Right lung (tissue), 5 donors: ENCODE results near the gene PRMT5. TPM values are rescaled to one million over a fixed set of nuclear protein-coding genes. Genes with fewer than 3 reads are reported as not detected.
"Not testable (repeated sequence)": the region's sequence is repeated elsewhere in the genome, so short reads cannot be mapped to it uniquely, and the experiment has no call there.

ENCODE experiments used
- DNase-seq, 2 donors: peaks; one replicate each; pipeline ENCODE4 v3.0.0-alpha.2; 2013
- polyA plus RNA-seq, 5 donors: library from polyadenylated mRNA; unstranded; fragments of 120-200 nt; gene quantifications; one replicate each; pipeline versions ENCODE4 v1.2.1 to v1.2.3, GENCODE V29; 2013; ENCODE audit warnings: inconsistent platforms in 1 of 5, low replicate concordance in 1 of 5; ENCODE audit not compliant: insufficient read length in 5 of 5, insufficient read depth in 1 of 5

PRMT5 gene
- polyA plus RNA-seq, 5 donors, result 115 to 129 (median 123) TPM

DNA sequence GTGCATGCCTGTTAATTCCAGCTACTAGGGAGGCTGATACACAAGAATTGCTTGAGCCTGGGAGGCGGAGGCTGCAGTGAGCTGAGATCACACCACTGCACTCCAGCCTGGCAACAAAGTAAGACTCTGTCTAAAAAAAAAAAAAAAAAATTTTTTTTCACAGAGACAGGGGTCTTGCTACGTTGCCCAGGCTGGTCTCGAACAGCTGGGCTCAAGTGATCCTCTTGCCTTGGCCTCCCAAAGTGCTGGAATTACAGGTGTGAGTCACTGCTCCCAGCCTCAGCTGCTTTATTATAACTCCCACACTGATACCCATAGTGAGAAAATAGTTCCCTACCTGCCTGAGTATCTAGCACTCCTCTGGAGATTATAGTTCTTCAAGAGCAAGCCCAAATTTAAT is 16.5 kb upstream of the PRMT5 start:
- no peak for DNase-seq

DNA sequence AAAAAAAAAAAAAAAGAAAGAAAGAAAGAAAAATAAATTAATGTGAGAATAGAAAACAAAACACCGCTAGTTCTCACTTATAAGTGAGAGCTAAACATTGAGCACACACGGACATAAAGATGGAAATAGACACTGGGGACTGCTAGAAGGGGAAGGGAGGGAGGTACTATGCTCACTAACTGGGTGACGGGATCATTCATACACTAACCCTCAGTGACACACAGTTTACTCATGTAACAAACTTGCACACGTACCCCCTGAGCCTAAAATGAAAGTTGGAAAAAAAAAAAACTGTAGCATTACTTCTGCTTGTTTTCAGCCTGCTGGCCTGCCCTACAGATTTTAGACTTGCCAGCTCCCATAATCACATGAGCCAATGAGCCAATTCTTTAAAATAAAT is 10.5 kb upstream of the PRMT5 start:
- no peak for DNase-seq

DNA sequence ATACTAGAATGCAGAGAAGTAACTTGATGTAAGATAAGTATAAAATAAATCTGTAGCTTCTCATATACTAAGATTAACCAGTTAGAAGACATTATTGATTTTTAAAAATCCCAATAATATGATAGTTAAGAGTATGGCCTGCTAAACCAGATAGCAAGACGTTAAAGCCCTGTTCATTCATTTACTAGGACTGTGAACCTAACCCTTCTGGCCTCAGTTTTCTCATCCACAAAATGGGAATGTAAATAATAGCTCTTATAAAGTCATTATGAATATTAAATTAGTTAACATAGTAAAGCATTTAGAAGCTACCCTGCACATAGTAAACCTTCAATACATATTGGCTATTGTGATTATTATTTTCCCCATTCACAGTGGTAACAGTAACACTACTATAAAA is 6.0 kb upstream of the PRMT5 start:
- DNase-seq, result no peak

DNA sequence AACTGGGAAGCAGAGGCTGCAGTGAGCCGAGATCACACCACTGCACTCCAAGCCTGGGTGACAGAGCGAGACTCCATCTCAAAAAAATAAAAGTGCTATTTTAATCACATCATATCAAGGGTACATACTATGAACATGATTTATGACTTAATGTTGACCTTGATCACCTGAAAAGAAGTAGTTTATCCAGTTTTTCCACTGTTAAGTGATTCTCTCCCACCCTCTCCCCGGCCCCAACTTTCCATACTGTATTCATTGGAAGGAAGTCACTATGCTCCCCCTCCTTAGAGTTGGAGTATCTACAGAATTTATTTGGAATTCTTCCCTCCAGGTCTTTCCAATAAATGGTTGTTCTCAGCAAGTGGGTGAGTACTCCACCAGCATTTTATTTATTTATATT is 3.0 kb upstream of the PRMT5 start:
- DNase-seq, result peak in 1 of 2 donors; percentile 35

DNA sequence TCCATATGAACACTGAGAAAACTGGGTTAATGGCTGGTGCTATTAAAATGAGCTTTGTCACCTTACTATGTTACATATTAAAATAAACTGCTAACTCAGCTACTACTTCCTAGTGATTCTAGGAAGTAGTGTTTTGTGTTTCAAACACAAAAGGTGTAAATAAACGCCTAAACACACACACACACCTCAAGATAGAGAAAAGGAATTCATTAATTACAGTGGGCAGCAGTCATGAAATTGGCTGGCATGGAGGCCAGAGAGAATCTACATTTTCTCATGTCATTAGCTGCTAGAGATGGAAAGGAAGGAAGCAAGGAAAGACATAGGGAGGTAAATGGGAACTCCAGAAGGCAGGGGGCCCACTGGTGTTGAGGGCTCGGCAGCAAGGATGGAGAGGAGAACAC is 787 bp upstream of the PRMT5 start:
- DNase-seq, result no peak

DNA sequence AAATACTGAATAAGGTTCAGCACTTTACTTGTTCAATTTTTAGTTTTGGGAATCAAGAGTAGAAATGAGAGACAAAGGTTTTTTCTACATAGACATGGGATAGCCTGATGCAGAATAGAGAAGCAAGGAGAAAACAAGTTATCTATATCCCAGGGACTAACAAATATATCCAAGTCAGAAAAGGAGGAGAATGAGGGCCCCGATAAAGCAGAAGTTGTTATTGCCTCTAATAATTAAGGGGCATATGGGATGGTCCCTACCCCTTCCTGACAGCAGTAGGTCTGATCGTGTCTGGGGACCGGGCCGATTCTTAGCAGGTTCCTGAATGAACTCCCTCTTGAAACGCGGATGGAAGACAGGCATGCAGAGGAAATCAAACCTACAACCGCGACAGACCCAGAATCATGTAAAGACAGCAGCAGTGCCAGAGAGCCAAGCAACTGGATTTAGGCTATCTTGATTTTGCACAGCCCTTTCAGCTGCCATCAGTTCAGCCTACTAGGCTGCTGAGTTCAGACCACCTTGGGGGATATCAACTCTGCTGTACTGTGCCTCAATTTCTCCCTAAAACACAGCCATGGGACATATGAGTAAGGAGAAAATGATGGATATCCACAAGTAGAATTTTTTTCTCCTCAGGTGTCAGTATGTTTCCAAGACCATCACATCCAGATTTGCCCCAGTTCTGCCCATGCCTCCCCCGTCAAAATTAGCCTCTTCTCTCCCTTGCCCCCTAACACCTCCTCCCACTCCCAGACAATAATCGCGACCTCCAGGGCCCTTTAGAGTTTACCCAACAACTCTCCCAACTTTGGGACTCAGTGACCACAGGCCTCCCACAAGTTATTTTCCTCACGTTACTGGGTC is 706 bp downstream of the PRMT5 start:
- no peak for DNase-seq

DNA sequence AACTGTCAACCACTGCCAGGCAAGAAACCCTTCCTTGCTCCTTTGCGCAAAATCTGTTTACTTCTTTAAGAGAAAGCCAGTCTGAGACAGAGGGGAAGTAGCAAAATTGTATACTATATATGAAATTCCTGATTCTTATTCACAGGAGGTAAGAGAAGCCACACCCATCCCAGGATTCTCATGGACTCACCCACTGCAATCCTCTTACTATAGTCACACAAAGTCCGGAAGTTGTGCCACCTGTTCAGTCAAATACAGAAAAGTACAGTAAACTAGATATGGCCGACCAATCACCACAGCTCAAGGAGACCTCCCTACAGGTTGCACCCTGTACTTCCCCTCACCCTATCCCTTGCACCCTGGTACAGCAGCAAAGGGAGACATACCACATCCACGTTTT is 2.9 kb downstream of the PRMT5 start:
- no peak for DNase-seq

DNA sequence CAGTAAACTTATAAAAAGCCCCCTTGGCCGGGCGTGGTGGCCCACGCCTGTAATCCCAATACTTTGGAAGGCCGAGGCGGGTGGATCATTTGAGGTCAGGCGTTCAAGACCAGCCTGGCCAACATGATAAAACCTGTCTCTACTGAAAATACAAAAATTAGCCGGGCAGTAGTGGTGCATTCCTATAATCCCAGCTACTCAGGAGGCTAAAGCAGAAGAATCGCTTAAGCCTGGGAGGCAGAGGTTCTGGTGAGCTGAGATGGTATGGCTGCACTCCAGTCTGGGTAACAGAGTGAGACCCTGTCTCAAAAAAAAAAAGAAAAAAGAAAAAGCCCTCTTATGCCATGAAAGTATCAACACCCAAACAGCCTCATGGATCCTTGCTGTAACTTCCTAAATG is 3.7 kb downstream of the PRMT5 start:
- no peak for DNase-seq

DNA sequence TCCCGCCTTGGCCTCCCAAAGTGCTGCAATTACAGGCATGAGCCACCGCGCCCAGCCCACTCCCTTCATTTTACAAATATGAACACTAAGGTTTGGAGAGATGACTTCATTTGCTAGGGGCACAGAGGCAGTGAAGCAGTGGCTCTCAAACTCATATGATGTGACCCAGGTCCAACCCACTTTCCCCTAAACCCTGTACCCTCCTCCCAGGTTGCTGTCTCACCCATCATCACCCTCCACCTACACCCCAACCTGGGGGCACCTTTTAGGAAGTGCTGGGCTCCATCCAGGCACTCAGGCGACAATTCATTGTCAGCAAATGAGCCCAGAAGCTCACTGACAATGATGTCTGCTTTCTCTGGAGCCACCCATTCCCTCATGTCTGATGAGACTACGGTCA is 5.4 kb downstream of the PRMT5 start:
- DNase-seq, result no peak

DNA sequence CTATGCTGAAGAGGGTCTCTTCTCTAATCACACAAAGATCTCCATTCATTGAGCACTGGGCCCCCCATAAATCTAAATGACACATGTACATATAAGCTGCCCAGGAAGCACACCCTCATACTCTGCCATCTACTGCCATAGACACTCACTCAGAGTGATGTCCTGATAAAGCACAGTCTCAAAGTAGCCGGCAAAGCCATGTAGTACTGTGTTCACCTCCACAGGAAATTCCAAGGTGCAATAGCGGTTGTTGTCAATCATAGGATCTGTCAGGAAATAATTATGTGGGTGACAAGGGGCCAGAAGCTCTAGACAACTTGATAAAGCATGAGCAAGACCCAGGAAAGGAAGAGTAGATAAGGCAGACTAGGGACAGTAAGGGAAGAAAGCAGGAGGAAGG is 6.9 kb downstream of the PRMT5 start:
- DNase-seq, result no peak

DNA sequence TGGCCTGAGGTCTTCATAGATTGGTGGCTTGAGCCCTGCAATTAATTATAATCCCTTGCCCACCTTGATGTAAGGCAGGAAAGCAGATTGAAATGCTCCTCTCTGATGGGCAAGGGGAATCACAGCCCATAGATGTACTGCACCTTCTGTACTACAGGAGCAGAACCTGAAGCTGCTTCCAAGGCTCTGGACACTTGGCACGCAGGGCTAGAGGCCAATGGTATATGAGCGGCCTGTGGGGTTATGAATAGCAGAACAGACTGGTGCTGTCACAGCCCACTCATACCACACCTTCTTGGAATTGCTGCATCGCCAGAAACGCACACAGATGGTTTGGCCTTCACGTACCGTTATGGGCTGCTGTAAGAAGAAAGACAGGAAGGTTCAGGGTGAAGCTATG is 8.5 kb downstream of the PRMT5 start:
- DNase-seq, result no peak

DNA sequence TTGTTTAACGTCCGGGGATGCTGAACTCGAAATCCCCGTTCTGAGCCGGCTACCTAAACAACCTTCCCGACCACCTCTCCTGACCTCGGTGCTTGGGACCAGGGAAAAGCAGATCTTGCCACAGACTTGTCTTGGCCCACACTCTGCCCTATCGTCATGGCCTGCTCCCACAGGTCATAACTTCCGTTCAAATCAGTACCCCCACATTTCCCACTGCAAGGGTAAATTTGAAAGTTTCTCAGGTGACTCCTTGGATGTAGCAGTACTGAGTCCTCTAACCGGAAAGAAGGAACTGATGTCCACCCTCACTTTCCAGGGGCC is 9.6 kb downstream of the PRMT5 start:
- no peak for DNase-seq

DNA sequence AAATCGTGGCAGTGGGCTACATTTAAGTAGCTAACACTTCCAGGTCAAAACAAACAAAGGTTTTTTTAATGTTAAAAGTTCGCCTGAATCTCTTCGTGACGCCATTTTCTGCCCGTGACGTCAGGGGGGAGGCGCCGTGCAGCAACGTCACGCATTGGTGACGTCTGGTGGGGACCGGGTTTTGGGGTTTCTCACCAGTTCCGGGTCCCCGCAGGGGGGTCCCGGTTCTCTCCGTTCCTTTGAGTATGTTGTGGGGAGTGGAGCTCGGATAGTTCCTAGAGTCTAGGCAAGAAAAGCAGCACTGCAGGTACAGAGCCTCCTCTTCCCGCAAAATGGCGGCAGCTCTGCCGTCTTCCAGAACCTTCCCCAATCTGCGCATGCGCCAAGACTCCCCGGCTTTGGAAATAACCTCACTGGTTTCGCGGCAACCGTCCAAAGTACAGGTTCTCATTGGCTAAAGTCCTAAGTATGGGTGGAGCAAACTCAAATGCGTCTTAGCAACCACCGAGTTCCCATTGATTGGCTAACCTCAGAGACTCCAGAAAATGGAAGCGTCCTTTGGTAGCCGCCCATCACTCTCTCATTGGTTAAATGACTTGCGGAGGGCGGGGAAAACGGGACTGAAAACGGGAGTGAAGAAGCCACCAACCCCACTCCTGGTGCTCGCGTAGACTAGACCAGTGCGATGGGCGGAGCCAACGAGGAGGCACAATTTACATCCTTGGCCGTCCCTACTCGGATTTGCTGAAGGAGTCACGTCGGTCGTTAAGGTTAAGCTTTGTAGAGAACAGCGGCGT is 10.2 kb downstream of the PRMT5 start, which contains the start of gene RBM23:
Gene RBM23 (minus strand): TSS at position 346 of the 797 bp plus-strand sequence.
- DNase-seq, result peak; percentile 100

DNA sequence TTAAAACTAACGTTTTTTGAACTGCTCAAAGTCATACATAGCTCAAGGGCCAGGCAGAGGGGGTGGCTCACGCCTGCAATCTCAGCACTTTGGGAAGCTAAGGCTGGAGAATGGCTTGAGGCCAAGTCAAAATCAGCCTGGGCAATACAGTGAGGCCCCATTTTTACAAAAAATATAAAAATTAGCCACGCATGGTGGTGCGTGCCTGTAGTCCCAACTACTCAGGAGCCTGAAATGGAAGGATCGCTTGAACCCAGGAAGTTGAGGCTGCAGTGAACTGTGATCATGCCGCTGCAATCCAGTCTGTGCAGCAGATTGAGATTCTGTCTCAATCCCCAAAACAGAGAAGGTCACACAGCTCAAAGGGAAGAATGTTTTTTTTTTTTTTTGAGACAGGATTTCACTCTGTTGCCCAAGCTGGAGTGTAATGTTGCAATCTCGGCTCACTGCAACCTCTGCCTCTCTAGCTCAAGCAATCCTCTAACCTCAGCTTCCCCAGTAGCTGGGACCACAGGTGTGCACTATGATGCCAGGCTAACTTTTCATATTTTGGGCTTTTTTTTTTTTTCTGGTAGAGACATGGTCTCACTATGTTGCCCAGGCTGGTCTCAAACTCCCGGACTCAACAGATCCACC is 13.2 kb downstream of the PRMT5 start:
- no peak for DNase-seq

DNA sequence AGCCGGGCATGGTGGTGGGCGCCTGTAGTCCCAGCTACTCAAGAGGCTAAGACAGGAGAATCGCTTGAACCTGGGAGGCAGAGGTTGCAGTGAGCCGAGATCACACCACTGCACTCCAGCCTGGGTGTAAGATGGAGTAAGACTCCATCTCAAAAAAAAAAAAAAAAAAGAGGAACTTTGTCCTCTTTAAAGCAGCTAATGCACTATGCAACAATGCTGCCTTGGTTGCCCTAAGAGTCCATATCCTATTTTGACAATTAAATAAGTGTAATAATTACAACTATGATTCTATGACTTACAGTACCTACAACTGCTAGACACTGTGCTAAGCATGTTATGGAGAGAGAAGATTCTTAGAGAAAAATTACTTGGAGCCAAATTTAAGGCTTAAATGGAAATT is 14.3 kb downstream of the PRMT5 start:
- DNase-seq, result not testable (repeated sequence)

DNA sequence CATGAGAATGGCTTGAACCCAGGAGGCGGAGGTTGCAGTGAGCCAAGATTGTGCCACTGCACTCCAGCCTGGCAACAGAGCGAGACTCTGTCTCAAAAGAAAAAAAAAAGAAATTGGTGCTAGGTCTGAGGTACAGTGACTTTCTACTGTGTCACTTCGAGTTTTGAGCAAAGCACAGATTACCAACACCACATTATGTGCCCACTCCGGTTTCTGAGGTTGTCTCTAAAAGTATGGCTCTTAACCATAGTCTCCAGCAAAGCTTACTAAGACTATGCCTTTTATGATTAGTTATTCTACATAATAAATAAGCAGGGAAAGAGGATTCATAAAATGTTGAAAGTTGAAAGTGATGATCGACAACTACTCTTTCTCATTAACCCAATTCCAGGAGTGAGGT is 18.3 kb downstream of the PRMT5 start:
- DNase-seq, result no peak

DNA sequence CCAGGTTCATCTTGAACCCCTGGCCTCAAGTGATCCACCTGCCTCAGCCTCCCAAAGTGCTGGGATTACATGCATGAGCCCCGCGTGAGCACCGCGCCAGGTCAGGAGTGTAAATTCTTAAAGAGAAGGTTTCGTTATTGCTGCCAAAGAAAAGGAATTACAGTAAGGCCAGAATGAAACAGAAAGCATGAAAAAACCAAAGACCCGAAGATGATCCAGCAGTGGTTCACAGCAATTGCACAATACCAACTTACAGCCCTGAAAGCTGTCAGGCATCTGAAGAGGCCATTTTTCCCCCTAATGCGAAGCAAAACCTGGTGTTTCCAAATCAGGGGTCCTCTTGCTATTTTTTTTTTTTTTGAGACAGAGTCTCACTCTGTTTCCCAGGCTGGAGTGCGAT is 20.6 kb downstream of the PRMT5 start:
- no peak for DNase-seq

DNA sequence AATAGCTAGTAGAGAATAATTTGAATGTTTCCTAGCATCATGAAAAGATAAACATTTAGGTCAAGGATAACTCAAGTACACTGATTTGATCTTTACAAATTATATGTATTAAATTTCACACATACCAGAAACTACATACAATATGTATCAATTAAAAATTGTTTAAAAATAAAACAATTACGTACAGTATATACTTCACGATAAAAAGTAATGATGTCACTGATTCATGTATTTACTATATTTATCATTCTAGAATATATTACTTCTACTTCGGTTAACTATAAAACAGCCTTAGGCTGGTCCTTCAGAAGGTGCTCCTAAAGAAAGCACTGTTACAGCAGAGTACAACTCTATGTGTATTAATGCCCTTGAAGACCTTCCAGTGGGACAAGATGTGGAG is 21.7 kb downstream of the PRMT5 start:
- no peak for DNase-seq

DNA sequence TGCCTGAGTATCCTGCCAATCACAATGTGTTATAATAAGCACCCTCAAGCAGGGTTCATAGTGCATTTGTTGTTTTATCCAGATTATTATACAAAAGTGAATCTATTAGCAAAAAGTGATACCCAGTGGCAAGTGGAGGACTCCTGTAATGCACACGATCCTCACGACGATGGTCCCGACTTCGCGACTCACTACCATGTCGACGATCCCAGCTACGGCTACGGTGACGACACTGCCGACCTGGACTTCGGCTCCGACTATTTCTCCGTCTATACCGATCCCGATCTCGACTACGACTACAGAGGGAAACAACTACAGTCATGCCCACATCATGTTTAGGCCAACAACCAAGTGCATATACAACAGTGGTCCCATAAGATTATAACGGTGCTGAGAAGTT is 23.1 kb downstream of the PRMT5 start:
- DNase-seq, result no peak

DNA sequence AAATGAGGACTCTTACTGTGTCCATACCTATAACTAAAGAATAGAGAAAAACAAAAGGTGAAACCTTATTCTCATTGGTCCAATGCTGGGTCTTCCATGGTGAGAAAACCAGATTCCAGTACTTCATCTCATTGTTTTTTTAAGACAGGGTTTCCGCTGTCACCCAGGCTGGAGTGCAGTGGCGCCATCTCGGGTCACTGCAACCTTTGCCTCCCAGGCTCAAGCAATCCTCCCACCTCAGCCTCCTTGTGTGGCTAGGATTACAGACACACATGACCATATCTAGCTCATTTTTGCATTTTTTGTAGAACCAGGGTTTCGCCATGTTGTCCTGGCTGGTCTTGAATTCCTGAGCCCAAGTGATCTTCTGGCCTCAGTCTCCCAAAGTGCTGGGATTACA is 23.5 kb downstream of the PRMT5 start:
- no peak for DNase-seq

DNA sequence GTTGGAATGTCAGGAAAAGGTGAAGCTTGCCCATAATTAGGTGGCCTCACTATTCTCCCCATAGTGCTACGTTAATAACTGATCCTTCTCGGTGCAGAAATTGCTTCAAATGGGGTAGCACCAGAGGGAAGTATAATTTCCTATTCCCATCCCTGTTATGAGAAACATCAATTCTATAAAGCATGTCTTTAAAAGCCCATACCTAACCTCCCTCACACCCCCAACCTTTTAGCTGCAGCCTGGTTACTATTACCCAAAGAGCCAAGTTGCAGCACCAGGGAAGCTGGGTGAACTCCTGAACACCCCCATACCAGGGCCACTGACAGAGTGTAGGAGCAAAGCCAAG is 25.5 kb downstream of the PRMT5 start:
- DNase-seq, result no peak

DNA sequence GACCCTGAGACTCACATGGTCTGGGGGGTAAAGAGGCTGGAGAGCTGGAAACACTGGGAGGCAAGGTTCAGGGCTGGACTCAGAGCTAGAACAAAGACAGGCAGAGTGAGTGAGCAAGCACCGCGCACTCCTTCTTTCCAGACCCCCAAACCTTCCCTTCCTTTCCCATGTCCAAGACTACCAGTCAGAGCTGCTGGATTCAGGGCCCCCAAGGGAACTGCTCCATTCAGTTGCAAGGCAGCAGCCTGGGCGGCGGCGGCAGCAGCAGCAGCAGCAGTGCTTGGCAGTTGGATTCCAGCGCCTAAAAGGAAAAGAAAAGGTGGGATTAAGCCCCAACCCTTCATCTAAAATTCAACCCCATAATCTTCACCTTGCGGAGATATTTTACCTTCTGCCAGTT is 27.4 kb downstream of the PRMT5 start:
- DNase-seq, result no peak
